AG04449 (cell line): ENCODE measurements around the gene MEDAG.
"Not testable (repeated sequence)": the region's sequence is repeated elsewhere in the genome, so short reads cannot be mapped to it uniquely, and the experiment has no call there.

Source experiments
- CTCF ChIA-PET: fragments of 350-600 bp; formaldehyde crosslinking; extraction: SDS; loops from one replicate; lab custom pipeline; 2021; ENCODE audit warnings: antibody characterized with exemption; lab: Yijun Ruan, JAX
- POLR2A ChIA-PET: fragments of 400-600, 350-600 bp; formaldehyde crosslinking; extraction: SDS; loops from one replicate; lab custom pipeline; 2020; ENCODE audit warnings: antibody characterized with exemption, inconsistent platforms; lab: Yijun Ruan, JAX
- DNase-seq: peaks from one replicate; pipeline ENCODE4 v3.0.0-alpha.2; 2010; ENCODE audit warnings: low read depth, low spot score
- H3K4me3 ChIP-seq: 2 replicates; pipeline ENCODE4 v1.5.1; 2011; ENCODE audit warnings: low read depth, mild to moderate bottlenecking, control low read depth, low read length
- TF ChIP-seq, protein P1 (sequence below): IDR thresholded peaks from one replicate; pipeline ENCODE4 v1.5.1; 2011; ENCODE audit warnings: mild to moderate bottlenecking, moderate library complexity, low read length, control low read depth, inconsistent platforms; ENCODE audit not compliant: insufficient read depth; ENCODE audit errors: missing control alignments

The MEDAG gene

DNA sequence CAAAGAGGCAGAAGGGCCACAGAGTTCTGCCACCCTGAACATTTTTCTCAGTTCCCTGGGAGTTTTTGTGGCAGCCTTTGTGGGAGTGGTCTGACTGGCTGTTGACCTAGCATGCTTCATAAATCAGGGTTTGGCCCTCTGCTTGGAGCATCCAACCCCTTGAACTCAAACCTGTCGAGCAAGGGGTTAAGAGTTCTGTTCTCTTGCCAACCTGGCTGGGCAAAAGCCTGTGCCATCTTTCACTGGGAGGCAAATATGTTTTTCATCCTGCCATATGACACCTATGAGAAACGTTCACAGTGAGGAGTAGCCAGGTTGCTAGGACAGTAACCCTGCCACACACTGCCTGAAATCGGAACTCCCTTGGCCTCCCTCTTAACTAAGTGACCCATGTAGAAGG lies 18.6 kb downstream of the MEDAG start:
- TF ChIP-seq, protein P1, sequence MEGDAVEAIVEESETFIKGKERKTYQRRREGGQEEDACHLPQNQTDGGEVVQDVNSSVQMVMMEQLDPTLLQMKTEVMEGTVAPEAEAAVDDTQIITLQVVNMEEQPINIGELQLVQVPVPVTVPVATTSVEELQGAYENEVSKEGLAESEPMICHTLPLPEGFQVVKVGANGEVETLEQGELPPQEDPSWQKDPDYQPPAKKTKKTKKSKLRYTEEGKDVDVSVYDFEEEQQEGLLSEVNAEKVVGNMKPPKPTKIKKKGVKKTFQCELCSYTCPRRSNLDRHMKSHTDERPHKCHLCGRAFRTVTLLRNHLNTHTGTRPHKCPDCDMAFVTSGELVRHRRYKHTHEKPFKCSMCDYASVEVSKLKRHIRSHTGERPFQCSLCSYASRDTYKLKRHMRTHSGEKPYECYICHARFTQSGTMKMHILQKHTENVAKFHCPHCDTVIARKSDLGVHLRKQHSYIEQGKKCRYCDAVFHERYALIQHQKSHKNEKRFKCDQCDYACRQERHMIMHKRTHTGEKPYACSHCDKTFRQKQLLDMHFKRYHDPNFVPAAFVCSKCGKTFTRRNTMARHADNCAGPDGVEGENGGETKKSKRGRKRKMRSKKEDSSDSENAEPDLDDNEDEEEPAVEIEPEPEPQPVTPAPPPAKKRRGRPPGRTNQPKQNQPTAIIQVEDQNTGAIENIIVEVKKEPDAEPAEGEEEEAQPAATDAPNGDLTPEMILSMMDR = no peak
- CTCF ChIA-PET = no interaction called here
- DNase-seq = no peak
- H3K4me3 ChIP-seq = no peak overlapping the region
- POLR2A ChIA-PET = no interaction called here

DNA sequence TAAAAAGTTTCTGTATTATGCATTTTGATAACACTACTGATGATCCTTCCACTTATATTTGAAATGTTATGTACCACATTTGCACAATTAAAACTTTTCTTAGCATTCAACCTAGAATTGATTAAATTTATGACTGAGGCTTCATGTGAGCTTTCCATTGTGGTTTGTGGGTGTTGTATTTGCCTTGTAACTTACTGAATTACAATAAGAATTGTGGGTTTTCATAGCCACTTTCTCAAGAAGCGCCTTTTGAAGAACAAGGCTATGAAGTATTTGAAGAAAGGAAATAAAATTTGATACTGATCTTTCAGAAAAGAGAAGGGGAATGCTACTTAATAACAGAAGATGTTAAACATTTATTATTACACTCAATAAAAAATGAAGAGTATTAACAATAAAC lies 19.4 kb downstream of the MEDAG start:
- DNase-seq = no peak
- no peak overlapping the region for H3K4me3 ChIP-seq
- ChIA-PET CTCF (no interaction called here), POLR2A (no interaction called here)
- TF ChIP-seq, protein P1 = no peak

DNA sequence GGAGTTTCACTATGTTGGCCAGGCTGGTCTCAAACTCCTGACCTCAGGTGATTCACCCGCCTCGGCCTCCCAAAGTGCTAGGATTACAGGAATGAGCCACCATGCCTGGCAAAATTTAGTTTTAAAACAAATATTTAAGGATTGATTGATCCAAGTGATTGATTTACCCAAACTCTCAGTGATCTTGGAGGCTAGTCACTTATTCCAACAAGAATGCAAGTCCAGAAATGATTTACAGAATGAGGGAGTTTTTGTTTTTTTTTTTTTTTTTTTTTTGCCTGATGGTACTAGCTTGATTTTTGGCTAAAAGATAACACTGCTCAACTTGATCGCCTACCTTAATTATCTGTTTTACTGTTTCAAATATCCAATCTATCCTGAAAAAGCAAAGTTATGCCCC lies 20.7 kb downstream of the MEDAG start:
- POLR2A ChIA-PET = interaction anchor here (0.6 kb wide), 1 partner anchor 57 kb away, joined by 5 read pairs; no protein-coding TSS in a partner anchor
- H3K4me3 ChIP-seq = no peak overlapping the region
- DNase-seq = no peak
- TF ChIP-seq, protein P1 = no peak
- CTCF ChIA-PET = no interaction called here

DNA sequence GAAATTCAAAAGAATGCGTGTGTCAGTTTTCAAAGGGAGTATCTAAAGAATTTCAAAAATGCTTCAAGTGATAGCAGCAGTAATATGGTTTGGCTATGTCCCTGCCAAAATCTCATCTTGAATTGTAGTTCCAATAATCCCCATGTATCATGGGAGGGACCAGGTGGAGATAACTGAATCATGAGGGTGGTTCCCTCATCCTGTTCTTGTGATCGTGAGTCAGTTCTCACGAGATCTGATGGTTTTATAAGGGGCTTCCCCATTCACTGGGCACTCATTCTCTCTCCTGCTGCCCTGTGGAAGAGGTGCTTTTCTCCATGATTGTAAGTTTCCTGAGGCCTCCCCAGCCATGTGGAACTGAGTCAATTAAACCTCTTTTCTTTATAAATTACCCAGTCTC lies 21.1 kb downstream of the MEDAG start:
- CTCF ChIA-PET, H3K4me3 ChIP-seq, DNase-seq: not testable (repeated sequence)
- POLR2A ChIA-PET = interaction anchor here (0.6 kb wide), 1 partner anchor 57 kb away, joined by 5 read pairs; no protein-coding TSS in a partner anchor

DNA sequence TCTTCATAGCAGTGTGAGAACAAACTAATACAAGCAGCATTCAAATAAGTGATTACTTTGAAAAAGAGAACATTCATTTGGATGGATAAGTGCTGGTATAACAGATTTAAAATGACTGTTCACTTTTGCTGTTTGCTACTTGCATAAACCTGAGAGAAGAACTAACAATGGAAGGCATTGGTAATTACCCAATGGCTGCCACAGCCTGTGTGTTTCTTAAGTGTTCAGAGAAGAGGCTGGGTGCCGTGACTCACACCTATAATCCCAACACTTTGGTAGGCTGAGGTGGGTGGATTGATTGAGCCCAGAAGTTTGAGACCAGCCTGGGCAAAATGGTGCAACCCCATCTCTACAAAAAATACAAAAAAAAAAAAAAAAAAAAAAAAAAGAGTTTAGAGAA lies 21.5 kb downstream of the MEDAG start:
- H3K4me3 ChIP-seq = no peak overlapping the region
- TF ChIP-seq, protein P1 = no peak
- ChIA-PET CTCF (no interaction called here), POLR2A (no interaction called here)
- no peak for DNase-seq

DNA sequence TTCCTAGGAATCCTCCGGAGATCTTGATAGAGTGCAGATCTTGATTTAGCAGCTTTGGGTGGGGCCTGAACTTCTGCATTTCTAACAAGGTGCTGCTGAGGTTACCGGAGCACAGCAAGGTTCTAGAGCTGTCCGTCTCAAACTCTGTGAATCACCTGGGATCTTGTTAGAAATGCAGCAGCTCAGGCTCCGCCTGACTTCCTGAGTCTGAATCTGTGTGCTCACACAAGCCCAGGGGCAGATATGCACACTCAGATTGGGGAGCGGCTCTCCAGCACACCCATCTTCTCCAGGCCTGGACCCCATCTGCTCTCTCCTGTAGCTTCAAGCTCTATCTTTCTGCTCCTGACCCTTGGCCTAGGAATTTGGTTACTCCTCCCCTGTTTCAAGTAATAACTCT lies 22.9 kb downstream of the MEDAG start:
- ChIA-PET POLR2A (no interaction called here), CTCF (interaction anchor here (0.9 to 1.0 kb wide), 2 partner anchors 38 to 116 kb away, joined by 3 read pairs; no protein-coding TSS in a partner anchor)
- no peak for DNase-seq
- TF ChIP-seq, protein P1 = no peak
- no peak overlapping the region for H3K4me3 ChIP-seq
